HepG2 (cell line): ENCODE measurements around the gene LGALS8. TPM values are rescaled to one million over a fixed set of nuclear protein-coding genes. Genes with fewer than 3 reads are reported as not detected.
A peak's percentile ranks its signal among the peaks of the same experiment; 100 is the strongest.

Experiments
- ELK4 ChIP-seq: sonication (generic); formaldehyde crosslinking; IDR thresholded peaks from 2 replicates; pipeline ENCODE4 v1.9.0; 2021; ENCODE audit warnings: missing genetic modification reagents, borderline replicate concordance
- ISL2 ChIP-seq: sonication (generic); formaldehyde crosslinking; IDR thresholded peaks from 2 replicates; pipeline ENCODE4 v1.5.0; 2020; ENCODE audit warnings: missing genetic modification reagents
- MAZ ChIP-seq, 2 experiments: sonication (generic) in 1 of 2; formaldehyde crosslinking in 1 of 2; IDR thresholded peaks; 2 replicates each; pipeline versions ENCODE4 v1.5.0 to v1.6.1; 2012 to 2020; ENCODE audit warnings: low read depth in 2 of 2, mild to moderate bottlenecking in 2 of 2, borderline replicate concordance in 1 of 2, improper control_type of control experiment in 1 of 2, low read length in 1 of 2, missing genetic modification reagents in 1 of 2, moderate library complexity in 1 of 2
- RARA ChIP-seq: IDR thresholded peaks from 2 replicates; pipeline ENCODE4 v1.6.1; 2016; ENCODE audit warnings: missing genetic modification reagents, missing compliant biosample characterization
- STAT6 ChIP-seq: sonication (generic); formaldehyde crosslinking; IDR thresholded peaks from 2 replicates; pipeline ENCODE4 v1.4.0; 2020; ENCODE audit warnings: missing genetic modification reagents, mild to moderate bottlenecking, borderline replicate concordance
- THAP11 ChIP-seq: IDR thresholded peaks from 2 replicates; pipeline ENCODE4 v1.6.1; 2016; ENCODE audit warnings: missing biosample characterization, missing genetic modification reagents
- ZBTB49 ChIP-seq: sonication (generic); formaldehyde crosslinking; IDR thresholded peaks from 2 replicates; pipeline ENCODE4 v1.4.0; 2020; ENCODE audit warnings: missing genetic modification reagents, borderline replicate concordance
- ZFP41 ChIP-seq: sonication (generic); formaldehyde crosslinking; IDR thresholded peaks from 2 replicates; pipeline ENCODE4 v1.4.0; 2020; ENCODE audit warnings: mild to moderate bottlenecking, missing genetic modification reagents, borderline replicate concordance
- ZMYM4 ChIP-seq: sonication (generic); formaldehyde crosslinking; IDR thresholded peaks from 2 replicates; pipeline ENCODE4 v1.8.1; 2023; ENCODE audit warnings: mild to moderate bottlenecking, missing genetic modification reagents
- ZNF841 ChIP-seq: sonication (generic); formaldehyde crosslinking; IDR thresholded peaks from 2 replicates; pipeline ENCODE4 v1.8.1; 2023; ENCODE audit warnings: missing genetic modification reagents, borderline replicate concordance
- polyA plus RNA-seq, 8 experiments: library from polyadenylated mRNA; depleted of rRNA in 3 of 8; stranded (reverse) in 7 of 8; unstranded in 1 of 8; fragments of >200 nt; fragmentation: Illumina TruSeq in 4 of 8; extraction: Trizol in 4 of 8; gene quantifications; 2 replicates each; pipeline versions ENCODE4 v1.2.1 to v1.2.3, GENCODE V29; 2011 to 2016; ENCODE audit warnings: low read depth in 4 of 8, missing spikeins in 1 of 8, mixed read lengths in 1 of 8; ENCODE audit not compliant: insufficient read depth in 1 of 8
- total RNA-seq, 5 experiments: library from RNA; depleted of rRNA; stranded (reverse); fragments of >200 nt; fragmentation: Illumina TruSeq; extraction: Trizol; gene quantifications; 2 replicates each; pipeline ENCODE4 v1.2.3, GENCODE V29; 2016; ENCODE audit warnings: low read depth in 1 of 5
- TF ChIP-seq, protein P1 (sequence below): sonication (generic); formaldehyde crosslinking; IDR thresholded peaks from 2 replicates; pipeline ENCODE4 v1.4.0; 2020; ENCODE audit warnings: missing genetic modification reagents
- TF ChIP-seq, protein P2 (sequence below): sonication (generic); formaldehyde crosslinking; IDR thresholded peaks from 2 replicates; pipeline ENCODE4 v1.4.0; 2020; ENCODE audit warnings: mild to moderate bottlenecking, missing genetic modification reagents

Gene LGALS8
- total and polyA plus RNA-seq, 2 of the 13 experiments (the other 11 are each of a cell fraction or from before 2014, with no cell fraction given), result 29.3 to 185 TPM

- TF ChIP-seq, protein P1, sequence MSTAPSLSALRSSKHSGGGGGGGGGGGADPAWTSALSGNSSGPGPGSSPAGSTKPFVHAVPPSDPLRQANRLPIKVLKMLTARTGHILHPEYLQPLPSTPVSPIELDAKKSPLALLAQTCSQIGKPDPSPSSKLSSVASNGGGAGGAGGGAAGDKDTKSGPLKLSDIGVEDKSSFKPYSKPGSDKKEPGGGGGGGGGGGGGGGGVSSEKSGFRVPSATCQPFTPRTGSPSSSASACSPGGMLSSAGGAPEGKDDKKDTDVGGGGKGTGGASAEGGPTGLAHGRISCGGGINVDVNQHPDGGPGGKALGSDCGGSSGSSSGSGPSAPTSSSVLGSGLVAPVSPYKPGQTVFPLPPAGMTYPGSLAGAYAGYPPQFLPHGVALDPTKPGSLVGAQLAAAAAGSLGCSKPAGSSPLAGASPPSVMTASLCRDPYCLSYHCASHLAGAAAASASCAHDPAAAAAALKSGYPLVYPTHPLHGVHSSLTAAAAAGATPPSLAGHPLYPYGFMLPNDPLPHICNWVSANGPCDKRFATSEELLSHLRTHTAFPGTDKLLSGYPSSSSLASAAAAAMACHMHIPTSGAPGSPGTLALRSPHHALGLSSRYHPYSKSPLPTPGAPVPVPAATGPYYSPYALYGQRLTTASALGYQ, result no peak
- no peak for TF ChIP-seq ZBTB49 (CRISPR knock-in tag)
- TF ChIP-seq MAZ (IDR thresholded peaks at IDR 0.05; ENCODE audit: borderline replicate concordance, low read depth, low read length), result no peak
- no peak for TF ChIP-seq MAZ (CRISPR knock-in tag; IDR thresholded peaks at IDR 0.05; ENCODE audit: low read depth)
- TF ChIP-seq STAT6 (CRISPR knock-in tag), result no peak
- peak; percentile 31; the same call in 1 of the 2 replicates for TF ChIP-seq ISL2 (CRISPR knock-in tag)
- TF ChIP-seq ZNF841, result no peak
- TF ChIP-seq, protein P2, sequence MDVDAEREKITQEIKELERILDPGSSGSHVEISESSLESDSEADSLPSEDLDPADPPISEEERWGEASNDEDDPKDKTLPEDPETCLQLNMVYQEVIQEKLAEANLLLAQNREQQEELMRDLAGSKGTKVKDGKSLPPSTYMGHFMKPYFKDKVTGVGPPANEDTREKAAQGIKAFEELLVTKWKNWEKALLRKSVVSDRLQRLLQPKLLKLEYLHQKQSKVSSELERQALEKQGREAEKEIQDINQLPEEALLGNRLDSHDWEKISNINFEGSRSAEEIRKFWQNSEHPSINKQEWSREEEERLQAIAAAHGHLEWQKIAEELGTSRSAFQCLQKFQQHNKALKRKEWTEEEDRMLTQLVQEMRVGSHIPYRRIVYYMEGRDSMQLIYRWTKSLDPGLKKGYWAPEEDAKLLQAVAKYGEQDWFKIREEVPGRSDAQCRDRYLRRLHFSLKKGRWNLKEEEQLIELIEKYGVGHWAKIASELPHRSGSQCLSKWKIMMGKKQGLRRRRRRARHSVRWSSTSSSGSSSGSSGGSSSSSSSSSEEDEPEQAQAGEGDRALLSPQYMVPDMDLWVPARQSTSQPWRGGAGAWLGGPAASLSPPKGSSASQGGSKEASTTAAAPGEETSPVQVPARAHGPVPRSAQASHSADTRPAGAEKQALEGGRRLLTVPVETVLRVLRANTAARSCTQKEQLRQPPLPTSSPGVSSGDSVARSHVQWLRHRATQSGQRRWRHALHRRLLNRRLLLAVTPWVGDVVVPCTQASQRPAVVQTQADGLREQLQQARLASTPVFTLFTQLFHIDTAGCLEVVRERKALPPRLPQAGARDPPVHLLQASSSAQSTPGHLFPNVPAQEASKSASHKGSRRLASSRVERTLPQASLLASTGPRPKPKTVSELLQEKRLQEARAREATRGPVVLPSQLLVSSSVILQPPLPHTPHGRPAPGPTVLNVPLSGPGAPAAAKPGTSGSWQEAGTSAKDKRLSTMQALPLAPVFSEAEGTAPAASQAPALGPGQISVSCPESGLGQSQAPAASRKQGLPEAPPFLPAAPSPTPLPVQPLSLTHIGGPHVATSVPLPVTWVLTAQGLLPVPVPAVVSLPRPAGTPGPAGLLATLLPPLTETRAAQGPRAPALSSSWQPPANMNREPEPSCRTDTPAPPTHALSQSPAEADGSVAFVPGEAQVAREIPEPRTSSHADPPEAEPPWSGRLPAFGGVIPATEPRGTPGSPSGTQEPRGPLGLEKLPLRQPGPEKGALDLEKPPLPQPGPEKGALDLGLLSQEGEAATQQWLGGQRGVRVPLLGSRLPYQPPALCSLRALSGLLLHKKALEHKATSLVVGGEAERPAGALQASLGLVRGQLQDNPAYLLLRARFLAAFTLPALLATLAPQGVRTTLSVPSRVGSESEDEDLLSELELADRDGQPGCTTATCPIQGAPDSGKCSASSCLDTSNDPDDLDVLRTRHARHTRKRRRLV, result no peak
- TF ChIP-seq RARA (CRISPR knock-in tag), result peak; percentile 45
- TF ChIP-seq THAP11, result peak; percentile 47; the same call in 1 of the 2 replicates
- TF ChIP-seq ZFP41 (CRISPR knock-in tag), result no peak
- no peak for TF ChIP-seq ZMYM4 (CRISPR knock-in tag)
- no peak for TF ChIP-seq ELK4 (CRISPR knock-in tag)
Measured at GRCh38 chr1:236516929-236517704, 6.7 kb upstream of the LGALS8 start (continued).
